ENCODE results near the gene JAKMIP1. TPM values are rescaled to one million over a fixed set of nuclear protein-coding genes. Genes with fewer than 3 reads are reported as not detected.

The JAKMIP1 gene
- total RNA-seq, 1 experiment from 2014 or later, result not detected

DNA sequence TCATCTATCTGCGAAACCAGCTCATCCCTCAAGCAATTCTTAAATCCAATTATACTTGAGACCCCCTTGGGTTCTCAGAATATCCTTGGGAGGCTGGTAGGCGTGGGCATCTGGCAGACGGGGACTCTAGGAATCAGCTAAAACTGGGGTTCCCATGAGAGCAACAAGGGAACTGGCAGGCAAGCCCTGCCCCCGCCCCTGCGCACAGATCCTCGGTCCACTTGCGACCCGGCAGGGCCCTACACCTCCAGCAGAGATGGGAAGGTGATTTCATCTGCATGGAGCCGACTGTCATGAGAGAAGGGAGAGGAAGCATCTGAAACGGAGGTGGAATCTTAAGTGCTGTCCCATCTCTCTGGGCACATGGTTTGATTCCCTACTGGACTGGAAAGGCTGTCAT is 172.2 kb downstream of the JAKMIP1 start:
- Mint-ChIP-seq H3K36me3 (ENCODE audit: insufficient read depth, unreplicated experiment) (no peaks in the 10 kb centered on the region), H3K9me3 (ENCODE audit: unreplicated experiment) (no peaks in the 10 kb centered on the region), H3K27me3 (ENCODE audit: insufficient read depth, unreplicated experiment) (no peaks in the 10 kb centered on the region), H3K4me1 (ENCODE audit: insufficient read depth, unreplicated experiment) (no peaks in the 10 kb centered on the region), H3K4me3 (ENCODE audit: unreplicated experiment) (no peak overlapping the region), H3K27ac (ENCODE audit: low read depth, unreplicated experiment) (no peak overlapping the region)
- DNase-seq (ENCODE audit: unreplicated experiment), result no peak
- intact Hi-C loops (cut with micrococcal nuclease), result no loop called here
- TF ChIP-seq CTCF (IDR thresholded peaks at IDR 0.05; ENCODE audit: unreplicated experiment), result no peak
- CTCF ChIA-PET, result interaction anchor here (0.8 kb wide), 1 partner anchor 38 kb away, joined by 3 read pairs; no protein-coding TSS in a partner anchor
- POLR2A ChIA-PET, result no interaction called here
- no TSS peak for BruUV-seq (replicated peaks)

DNA sequence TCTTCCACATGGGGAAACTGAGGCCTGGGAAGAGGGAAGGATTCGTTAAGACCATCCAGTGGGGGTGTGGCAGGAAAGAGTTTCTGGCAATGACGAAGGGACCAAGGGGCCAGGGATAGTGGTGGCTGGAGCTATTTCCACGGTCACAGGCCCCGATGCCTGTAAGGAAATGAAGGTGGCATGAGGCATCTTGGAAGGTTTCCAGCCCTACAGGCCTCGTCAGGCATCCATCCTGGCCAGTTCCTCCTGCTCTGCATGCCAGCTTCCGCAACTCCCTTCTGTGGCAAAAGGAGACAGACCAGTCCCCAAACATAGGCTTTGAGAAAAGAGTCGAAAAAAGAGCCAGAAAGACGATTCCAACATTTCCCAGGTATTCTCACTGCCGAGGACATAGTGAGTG is 173.0 kb downstream of the JAKMIP1 start:
- BruUV-seq (replicated peaks), result no TSS peak
- Mint-ChIP-seq H3K4me1 (ENCODE audit: insufficient read depth, unreplicated experiment) (no peaks in the 10 kb centered on the region), H3K9me3 (ENCODE audit: unreplicated experiment) (no peaks in the 10 kb centered on the region), H3K36me3 (ENCODE audit: insufficient read depth, unreplicated experiment) (no peaks in the 10 kb centered on the region), H3K27me3 (ENCODE audit: insufficient read depth, unreplicated experiment) (no peaks in the 10 kb centered on the region), H3K4me3 (ENCODE audit: unreplicated experiment) (no peak overlapping the region), H3K27ac (ENCODE audit: low read depth, unreplicated experiment) (no peak overlapping the region)
- no peak for TF ChIP-seq CTCF (IDR thresholded peaks at IDR 0.05; ENCODE audit: unreplicated experiment)
- CTCF ChIA-PET, result no interaction called here
- DNase-seq (ENCODE audit: unreplicated experiment), result peak; percentile 23
- POLR2A ChIA-PET, result no interaction called here
- intact Hi-C loops (cut with micrococcal nuclease), result no loop called here

- H3K36me3 Mint-ChIP-seq (ENCODE audit: insufficient read depth, unreplicated experiment), result no peaks in the 10 kb centered on the region
- no peak for DNase-seq (ENCODE audit: unreplicated experiment)
- intact Hi-C loops (cut with micrococcal nuclease), result no loop called here
- no peak overlapping the region for H3K4me3 Mint-ChIP-seq (ENCODE audit: unreplicated experiment)
- no TSS peak for BruUV-seq (replicated peaks)
- H3K9me3 Mint-ChIP-seq (ENCODE audit: unreplicated experiment), result peaks cover under 1% of the 10 kb centered on the region
- POLR2A ChIA-PET, result no interaction called here
- no peaks in the 10 kb centered on the region for H3K4me1 Mint-ChIP-seq (ENCODE audit: insufficient read depth, unreplicated experiment)
- H3K27ac Mint-ChIP-seq (ENCODE audit: low read depth, unreplicated experiment), result no peak overlapping the region
- CTCF ChIA-PET, result interaction anchor here (1.9 kb wide), 1 partner anchor 26 kb away, joined by 6 read pairs; no protein-coding TSS in a partner anchor
- H3K27me3 Mint-ChIP-seq (ENCODE audit: insufficient read depth, unreplicated experiment), result no peaks in the 10 kb centered on the region
- TF ChIP-seq CTCF (IDR thresholded peaks at IDR 0.05; ENCODE audit: unreplicated experiment), result no peak
These were observed 175.9 kb downstream of the JAKMIP1 start for GRCh38 chr4:6024313-6024960.

DNA sequence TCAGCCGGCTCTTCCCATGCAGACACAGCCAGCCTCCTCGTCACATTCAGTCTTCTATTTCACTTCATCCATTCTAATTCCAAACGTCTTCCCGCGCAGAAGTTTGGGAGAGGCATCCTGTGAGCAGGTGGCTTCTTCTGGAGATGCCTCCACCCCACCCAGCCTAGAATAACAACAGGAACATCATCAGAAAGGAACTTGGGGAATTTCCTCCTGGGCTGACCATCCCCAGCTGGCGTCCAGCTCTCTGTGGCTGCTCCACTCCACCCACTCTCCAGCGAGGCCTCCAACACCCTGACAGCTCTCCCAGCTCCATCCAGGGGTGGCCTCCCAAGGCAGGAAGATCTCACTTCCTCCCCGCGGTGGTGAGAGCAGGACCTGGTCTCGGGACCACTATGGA is 176.6 kb downstream of the JAKMIP1 start:
- no peak for TF ChIP-seq CTCF (IDR thresholded peaks at IDR 0.05; ENCODE audit: unreplicated experiment)
- no peaks in the 10 kb centered on the region for H3K4me1 Mint-ChIP-seq (ENCODE audit: insufficient read depth, unreplicated experiment)
- H3K9me3 Mint-ChIP-seq (ENCODE audit: unreplicated experiment), result peaks cover 7% of the 10 kb centered on the region
- POLR2A ChIA-PET, result no interaction called here
- H3K4me3 Mint-ChIP-seq (ENCODE audit: unreplicated experiment), result no peak overlapping the region
- CTCF ChIA-PET, result interaction anchor here (1.9 kb wide), 1 partner anchor 26 kb away, joined by 6 read pairs; no protein-coding TSS in a partner anchor
- BruUV-seq (replicated peaks), result no TSS peak
- intact Hi-C loops (cut with micrococcal nuclease), result no loop called here
- no peaks in the 10 kb centered on the region for H3K27me3 Mint-ChIP-seq (ENCODE audit: insufficient read depth, unreplicated experiment)
- H3K27ac Mint-ChIP-seq (ENCODE audit: low read depth, unreplicated experiment), result no peak overlapping the region
- H3K36me3 Mint-ChIP-seq (ENCODE audit: insufficient read depth, unreplicated experiment), result no peaks in the 10 kb centered on the region
- DNase-seq (ENCODE audit: unreplicated experiment), result no peak
